Activated naive CD8-positive, alpha-beta T cell treated with anti-CD3 and anti-CD28 coated beads for 36 hours (primary cell): ENCODE results near the gene IFNA8. TPM values are rescaled to one million over a fixed set of nuclear protein-coding genes. Genes with fewer than 3 reads are reported as not detected.
A peak's percentile ranks its signal among the peaks of the same experiment; 100 is the strongest.
"Not testable (repeated sequence)": the region's sequence is repeated elsewhere in the genome, so short reads cannot be mapped to it uniquely, and the experiment has no call there.

Experiments used
- DNase-seq: peaks from one replicate; pipeline ENCODE4 v3.0.0; 2021
- H3K27ac Mint-ChIP-seq: one replicate; pipeline ENCODE4 v1.8.0; 2022; ENCODE audit warnings: mild to moderate bottlenecking, moderate library complexity, mixed read lengths
- H3K27me3 Mint-ChIP-seq: one replicate; pipeline ENCODE4 v1.8.0; 2022; ENCODE audit warnings: mild to moderate bottlenecking, mixed read lengths
- H3K36me3 Mint-ChIP-seq: one replicate; pipeline ENCODE4 v1.8.0; 2021; ENCODE audit warnings: mild to moderate bottlenecking, mixed read lengths
- H3K4me1 Mint-ChIP-seq: one replicate; pipeline ENCODE4 v1.8.0; 2021; ENCODE audit warnings: mixed read lengths
- H3K4me3 Mint-ChIP-seq: one replicate; pipeline ENCODE4 v1.8.0; 2022; ENCODE audit warnings: mild to moderate bottlenecking, moderate library complexity, mixed read lengths
- H3K9me3 Mint-ChIP-seq: one replicate; pipeline ENCODE4 v1.8.0; 2022; ENCODE audit warnings: mixed read lengths
- total RNA-seq, 2 experiments: library from RNA; stranded (reverse); gene quantifications; one replicate each; pipeline ENCODE4 v1.2.3, GENCODE V29; 2021

Gene IFNA8
- total RNA-seq, 2 experiments from 2014 or later: not detected

- no peak overlapping the region for H3K27ac Mint-ChIP-seq
- no peaks in the 10 kb centered on the region for H3K9me3 Mint-ChIP-seq
- no peak for DNase-seq
- H3K27me3 Mint-ChIP-seq: peaks cover 22% of the 10 kb centered on the region
- H3K36me3 Mint-ChIP-seq: no peaks in the 10 kb centered on the region
- H3K4me1 Mint-ChIP-seq: no peaks in the 10 kb centered on the region
- H3K4me3 Mint-ChIP-seq: no peak overlapping the region
Observed at GRCh38 chr9:21412107-21412506, 3.2 kb downstream of the IFNA8 start.

DNA sequence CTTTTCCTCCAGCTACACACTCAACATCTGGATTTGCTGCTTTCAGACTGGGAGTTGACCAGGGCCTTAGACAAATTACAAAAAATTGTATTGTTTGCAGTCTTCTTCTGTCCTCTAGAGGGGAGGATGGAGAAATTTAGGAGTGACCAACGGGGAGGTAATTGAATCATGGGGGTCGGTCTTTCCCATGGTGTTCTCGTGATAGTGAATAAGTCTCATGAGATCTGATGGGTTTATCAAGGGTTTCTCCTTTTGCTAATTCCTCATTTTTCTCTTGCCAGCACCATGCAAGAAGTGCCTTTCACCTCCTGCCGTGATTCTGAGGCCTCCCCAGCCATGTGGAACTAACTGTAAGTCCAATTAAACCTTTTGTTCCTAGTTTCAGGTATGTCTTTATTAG lies 4.2 kb downstream of the IFNA8 start:
- Mint-ChIP-seq H3K27ac (no peak overlapping the region), H3K9me3 (no peaks in the 10 kb centered on the region), H3K4me3 (no peak overlapping the region), H3K36me3 (no peaks in the 10 kb centered on the region), H3K4me1 (no peaks in the 10 kb centered on the region), H3K27me3 (peaks cover 22% of the 10 kb centered on the region)
- no peak for DNase-seq

GRCh38 chr9:21413624-21414023 lies 4.7 kb downstream of the IFNA8 start:
- Mint-ChIP-seq H3K4me1 (no peaks in the 10 kb centered on the region), H3K27ac (no peak overlapping the region), H3K4me3 (no peak overlapping the region), H3K36me3 (no peaks in the 10 kb centered on the region), H3K27me3 (peaks cover 22% of the 10 kb centered on the region), H3K9me3 (no peaks in the 10 kb centered on the region)
- no peak for DNase-seq

DNA sequence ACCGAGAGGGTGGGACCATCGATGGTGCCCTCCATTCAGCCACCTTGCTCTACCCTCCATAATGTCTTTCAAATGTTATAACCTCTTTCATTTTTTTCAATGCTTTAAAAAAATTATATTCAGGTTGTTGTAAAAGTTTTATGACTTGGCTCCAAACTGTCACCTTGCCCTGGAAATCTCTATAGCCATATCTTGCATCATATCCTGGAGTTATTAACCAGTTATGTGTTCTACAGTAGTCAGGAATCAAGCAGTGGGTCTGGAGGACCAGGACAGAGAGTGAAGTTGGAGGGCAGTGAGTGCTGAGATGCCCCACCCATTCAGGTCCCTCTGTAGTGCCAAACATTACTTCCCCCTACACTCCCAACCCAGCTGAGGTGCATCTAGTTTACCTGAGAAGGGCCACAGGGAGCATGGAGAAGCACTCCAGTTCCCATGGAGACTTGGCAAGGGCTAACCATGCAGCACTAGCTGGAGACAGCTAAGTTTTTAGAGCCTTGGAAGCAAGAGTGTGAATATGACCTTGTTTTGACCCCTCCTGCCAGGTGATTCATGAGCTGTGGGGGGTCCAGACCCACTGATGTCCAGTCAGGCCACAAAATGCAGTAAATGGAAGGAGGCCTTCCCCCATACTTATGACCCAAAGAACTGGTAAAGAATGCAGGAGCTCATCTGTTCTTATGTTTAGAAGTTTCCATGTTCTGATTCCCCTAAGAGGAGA lies 5.5 kb downstream of the IFNA8 start:
- H3K36me3 Mint-ChIP-seq: no peaks in the 10 kb centered on the region
- H3K4me3 Mint-ChIP-seq: no peak overlapping the region
- DNase-seq: no peak
- no peaks in the 10 kb centered on the region for H3K9me3 Mint-ChIP-seq
- peaks cover 22% of the 10 kb centered on the region for H3K27me3 Mint-ChIP-seq
- H3K27ac Mint-ChIP-seq: no peak overlapping the region
- H3K4me1 Mint-ChIP-seq: no peaks in the 10 kb centered on the region

GRCh38 chr9:21415493-21416267 lies 6.8 kb downstream of the IFNA8 start:
- Mint-ChIP-seq H3K27me3 (peaks cover 17% of the 10 kb centered on the region), H3K27ac (no peak overlapping the region), H3K36me3 (no peaks in the 10 kb centered on the region), H3K9me3 (no peaks in the 10 kb centered on the region), H3K4me3 (no peak overlapping the region), H3K4me1 (no peaks in the 10 kb centered on the region)
- no peak for DNase-seq

GRCh38 chr9:21428235-21428634 lies 19.3 kb downstream of the IFNA8 start:
- no peak overlapping the region for H3K27ac Mint-ChIP-seq
- no peak overlapping the region for H3K4me3 Mint-ChIP-seq
- H3K4me1 Mint-ChIP-seq: no peaks in the 10 kb centered on the region
- H3K36me3 Mint-ChIP-seq: no peaks in the 10 kb centered on the region
- peaks cover 34% of the 10 kb centered on the region for H3K27me3 Mint-ChIP-seq
- no peaks in the 10 kb centered on the region for H3K9me3 Mint-ChIP-seq
- no peak for DNase-seq

DNA sequence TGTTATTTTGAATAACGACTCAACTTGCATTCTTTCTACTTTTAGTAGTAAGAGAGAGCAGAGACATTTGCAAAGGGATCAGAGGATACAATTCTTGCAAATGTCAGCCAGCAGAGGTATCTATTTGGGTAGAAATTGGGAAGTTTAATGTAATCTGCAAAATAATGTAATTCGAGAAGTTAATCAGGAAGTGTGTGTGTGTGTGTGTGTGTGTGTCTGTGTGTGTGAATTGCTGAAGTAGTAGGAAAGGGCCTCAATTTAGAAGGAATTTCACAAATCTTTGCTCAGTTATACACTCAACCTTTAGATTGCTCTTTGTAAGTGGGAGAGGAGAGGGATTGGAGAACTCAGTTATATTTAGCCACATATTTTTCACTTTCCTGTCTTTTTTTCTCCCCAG lies 20.3 kb downstream of the IFNA8 start:
- Mint-ChIP-seq H3K27me3 (peaks cover 44% of the 10 kb centered on the region), H3K36me3 (no peaks in the 10 kb centered on the region), H3K4me1 (no peaks in the 10 kb centered on the region), H3K27ac (no peak overlapping the region), H3K4me3 (no peak overlapping the region), H3K9me3 (no peaks in the 10 kb centered on the region)
- no peak for DNase-seq

DNA sequence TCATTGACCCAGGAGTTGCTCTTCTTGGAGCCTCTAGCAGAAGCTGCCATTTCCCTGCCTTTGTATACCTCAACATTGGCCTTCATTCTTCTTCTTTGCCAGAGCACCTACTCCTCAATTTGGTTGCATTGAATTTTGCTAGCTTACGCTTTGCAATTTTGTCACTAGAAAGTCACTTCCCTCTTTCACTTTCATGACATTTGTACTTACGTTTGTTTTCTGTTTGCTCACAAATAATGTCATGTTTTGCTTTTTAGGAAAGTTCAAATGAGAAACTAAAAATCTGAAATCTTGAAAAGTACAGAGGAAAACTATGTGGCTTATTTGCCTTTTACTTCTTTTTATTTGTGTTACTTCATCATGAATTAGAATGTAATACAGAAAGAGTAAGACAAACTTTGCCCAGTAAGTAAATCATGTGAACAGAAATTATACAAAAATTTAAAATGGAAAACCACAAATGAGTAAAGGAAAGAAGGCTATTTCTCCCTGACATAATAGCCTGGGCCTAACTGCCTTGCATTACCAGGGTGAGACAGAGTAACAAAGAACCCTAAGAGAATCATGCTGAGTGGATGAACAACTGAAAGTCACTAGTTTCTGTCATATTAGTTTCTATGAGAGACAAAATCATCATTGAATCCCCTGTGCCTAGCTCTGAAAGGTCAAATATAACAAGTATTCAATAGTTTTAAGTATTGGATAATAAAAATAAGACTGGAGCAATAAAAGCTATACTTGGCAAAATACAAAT lies 23.9 kb downstream of the IFNA8 start:
- H3K4me1 Mint-ChIP-seq: peaks cover 1% of the 10 kb centered on the region

DNA sequence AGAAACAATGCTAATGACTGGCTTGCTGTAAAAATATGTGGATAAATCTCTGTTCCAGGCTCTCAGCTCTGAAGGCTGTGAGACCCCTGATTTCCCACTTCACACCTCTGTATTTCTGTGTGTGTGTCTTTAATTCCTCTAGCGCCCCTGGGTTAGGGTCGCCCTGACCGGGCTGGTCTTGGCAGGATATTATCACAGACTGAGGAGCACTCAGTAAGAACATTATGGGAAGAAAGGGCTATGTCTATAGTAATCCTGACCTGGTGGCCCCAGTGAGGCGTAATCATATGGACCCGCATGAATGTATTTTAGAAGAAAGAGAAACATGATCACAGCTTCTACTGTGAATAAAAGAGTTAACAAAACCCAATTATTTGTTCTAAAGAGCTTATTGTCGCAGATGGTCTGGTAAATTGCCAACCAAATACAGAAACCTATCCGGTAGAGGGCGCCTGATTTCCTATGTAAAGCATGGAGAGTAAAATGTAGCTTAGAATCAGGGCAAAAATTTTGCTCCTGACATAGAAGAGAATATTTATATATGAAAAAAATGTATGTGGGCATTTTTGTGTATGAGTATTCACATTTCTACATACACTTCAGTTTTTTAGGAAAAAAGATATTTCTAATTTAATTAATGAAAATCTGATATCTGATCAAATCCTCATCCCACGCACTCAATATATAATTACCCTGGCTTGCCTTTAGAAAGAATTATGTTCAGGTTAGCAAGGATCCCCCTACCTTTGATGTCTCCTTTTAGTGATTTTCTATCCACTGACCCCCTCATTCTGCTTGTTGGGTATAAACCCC lies 25.5 kb downstream of the IFNA8 start:
- Mint-ChIP-seq H3K36me3 (no peaks in the 10 kb centered on the region), H3K4me1 (peaks cover 1% of the 10 kb centered on the region), H3K27ac (no peak overlapping the region), H3K27me3 (peaks cover 34% of the 10 kb centered on the region), H3K9me3 (no peaks in the 10 kb centered on the region), H3K4me3 (no peak overlapping the region)
- DNase-seq: peak; percentile 29

More for the DNA sequence above, 23.9 kb downstream of the IFNA8 start:
- DNase-seq: no peak
- Mint-ChIP-seq H3K9me3 (no peaks in the 10 kb centered on the region), H3K36me3 (no peaks in the 10 kb centered on the region), H3K27me3 (peaks cover 37% of the 10 kb centered on the region), H3K4me3 (no peak overlapping the region), H3K27ac (no peak overlapping the region)

DNA sequence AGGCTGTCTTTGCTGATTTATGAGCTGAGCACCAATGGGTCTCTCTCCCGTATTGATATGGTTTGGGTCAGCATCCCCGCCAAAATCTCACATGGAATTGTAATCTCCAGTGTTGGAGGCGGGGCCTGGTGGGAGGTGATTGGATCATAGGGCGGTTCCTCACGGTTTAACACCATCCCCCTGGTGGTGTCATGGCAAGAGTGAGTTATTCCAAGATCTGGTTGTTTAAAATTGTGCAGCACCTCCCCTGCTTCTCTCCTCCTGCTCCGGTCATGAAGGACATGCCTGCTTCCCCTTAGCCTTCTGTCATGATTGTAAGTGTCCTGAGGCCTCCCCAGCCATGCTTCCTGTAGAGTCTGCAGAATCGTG lies 26.1 kb downstream of the IFNA8 start:
- not testable (repeated sequence) for H3K36me3 Mint-ChIP-seq, H3K4me1 Mint-ChIP-seq, H3K27ac Mint-ChIP-seq, H3K9me3 Mint-ChIP-seq, H3K4me3 Mint-ChIP-seq, DNase-seq
- peaks cover 31% of the 10 kb centered on the region for H3K27me3 Mint-ChIP-seq

DNA sequence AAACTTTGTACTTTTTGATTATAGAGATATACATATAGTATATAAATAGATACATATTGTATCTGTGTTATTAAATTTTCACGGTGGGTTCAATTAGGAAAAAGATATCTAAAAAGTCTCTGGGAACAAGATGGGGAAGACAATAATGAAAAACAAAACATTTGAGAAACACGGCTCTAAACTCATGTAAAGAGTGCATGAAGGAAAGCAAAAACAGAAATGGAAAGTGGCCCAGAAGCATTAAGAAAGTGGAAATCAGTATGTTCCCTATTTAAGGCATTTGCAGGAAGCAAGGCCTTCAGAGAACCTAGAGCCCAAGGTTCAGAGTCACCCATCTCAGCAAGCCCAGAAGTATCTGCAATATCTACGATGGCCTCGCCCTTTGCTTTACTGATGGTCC lies 31.2 kb downstream of the IFNA8 start, which contains the start of gene IFNA1:
Gene IFNA1, plus strand, starts transcription at position 301 of the 400 bp plus-strand sequence. Its CDS starts 69 bp downstream, at position 370.
- Mint-ChIP-seq H3K9me3 (no peaks in the 10 kb centered on the region), H3K4me3 (no peak within 1 kb of the TSS), H3K36me3 (no peaks in the 10 kb centered on the region), H3K27ac (no peak within 1 kb of the TSS), H3K27me3 (peaks cover 11% of the 10 kb centered on the region), H3K4me1 (peaks cover 17% of the 10 kb centered on the region)
- DNase-seq: no peak

DNA sequence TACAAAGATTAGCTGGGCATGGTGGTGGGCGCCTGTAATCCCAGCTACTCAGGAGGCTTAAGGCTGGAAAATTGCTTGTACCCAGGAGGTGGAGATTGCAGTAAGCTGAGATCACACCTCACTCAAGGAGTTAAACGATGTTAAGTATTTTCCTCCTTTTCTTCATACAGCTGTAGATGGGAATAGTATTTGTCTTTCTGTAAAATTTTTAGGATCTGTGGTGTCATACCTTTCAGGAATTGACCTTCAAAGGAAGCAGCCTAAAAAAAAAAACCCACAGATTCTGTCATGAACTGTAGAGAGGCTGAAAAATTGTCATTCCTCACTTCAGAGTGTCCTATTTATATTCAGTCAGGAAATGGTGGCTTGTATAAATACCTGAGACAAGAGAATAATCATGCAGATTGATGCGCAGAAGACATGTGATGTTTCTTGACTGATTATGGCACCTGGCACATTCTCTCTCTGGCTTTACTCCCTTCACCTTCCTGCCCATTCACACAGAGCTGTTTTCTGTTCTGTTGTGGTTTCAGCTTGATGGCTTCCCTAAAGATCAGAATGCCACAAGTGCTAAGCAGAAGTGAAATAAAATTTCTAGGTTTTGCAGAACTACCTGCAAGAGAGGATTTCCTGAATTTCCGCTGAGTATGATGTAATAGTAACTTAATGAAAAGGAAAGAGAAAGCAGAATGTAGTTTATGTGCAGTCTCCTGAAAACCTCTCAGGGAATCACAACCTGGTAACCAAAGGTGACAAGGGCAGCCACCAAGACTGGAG lies 35.1 kb downstream of the IFNA8 start:
- H3K27ac Mint-ChIP-seq: peak overlapping the region; percentile 46
- no peaks in the 10 kb centered on the region for H3K36me3 Mint-ChIP-seq
- H3K4me3 Mint-ChIP-seq: peak overlapping the region; percentile 25
- peaks cover 12% of the 10 kb centered on the region for H3K27me3 Mint-ChIP-seq
- peaks cover 20% of the 10 kb centered on the region for H3K4me1 Mint-ChIP-seq
- peak; percentile 5 for DNase-seq
- no peaks in the 10 kb centered on the region for H3K9me3 Mint-ChIP-seq

DNA sequence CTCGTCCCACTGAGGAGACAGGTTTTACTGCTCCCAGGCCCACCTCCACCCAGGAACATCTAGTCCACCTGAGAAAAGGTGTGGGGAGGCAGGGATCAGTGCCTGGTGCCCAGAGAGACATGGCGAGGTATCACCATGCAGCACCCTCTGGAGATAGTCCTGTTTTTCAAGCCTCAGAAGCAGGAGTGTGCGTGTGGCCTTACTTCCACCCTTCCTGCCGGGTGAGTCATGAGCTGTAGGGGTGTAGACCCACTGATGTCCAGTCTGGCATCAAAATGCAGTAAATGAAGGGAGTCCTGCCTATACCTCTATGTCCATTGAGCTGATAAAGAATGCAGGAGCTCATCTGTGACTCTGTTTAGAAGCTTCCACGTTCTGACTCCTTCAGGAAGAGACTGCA lies 40.4 kb downstream of the IFNA8 start:
- H3K27me3 Mint-ChIP-seq: peaks cover 12% of the 10 kb centered on the region

More for the DNA sequence above, 40.4 kb downstream of the IFNA8 start:
- H3K4me1 Mint-ChIP-seq: peaks cover 13% of the 10 kb centered on the region
- not testable (repeated sequence) for DNase-seq, H3K9me3 Mint-ChIP-seq, H3K36me3 Mint-ChIP-seq, H3K27ac Mint-ChIP-seq, H3K4me3 Mint-ChIP-seq
